ENCODE measurements around the gene XAB2. TPM values are rescaled to one million over a fixed set of nuclear protein-coding genes. Genes with fewer than 3 reads are reported as not detected.

The XAB2 gene
- total RNA-seq, 3 donors from 2014 or later: 41.3 to 49.0 (median 41.9) TPM

DNA sequence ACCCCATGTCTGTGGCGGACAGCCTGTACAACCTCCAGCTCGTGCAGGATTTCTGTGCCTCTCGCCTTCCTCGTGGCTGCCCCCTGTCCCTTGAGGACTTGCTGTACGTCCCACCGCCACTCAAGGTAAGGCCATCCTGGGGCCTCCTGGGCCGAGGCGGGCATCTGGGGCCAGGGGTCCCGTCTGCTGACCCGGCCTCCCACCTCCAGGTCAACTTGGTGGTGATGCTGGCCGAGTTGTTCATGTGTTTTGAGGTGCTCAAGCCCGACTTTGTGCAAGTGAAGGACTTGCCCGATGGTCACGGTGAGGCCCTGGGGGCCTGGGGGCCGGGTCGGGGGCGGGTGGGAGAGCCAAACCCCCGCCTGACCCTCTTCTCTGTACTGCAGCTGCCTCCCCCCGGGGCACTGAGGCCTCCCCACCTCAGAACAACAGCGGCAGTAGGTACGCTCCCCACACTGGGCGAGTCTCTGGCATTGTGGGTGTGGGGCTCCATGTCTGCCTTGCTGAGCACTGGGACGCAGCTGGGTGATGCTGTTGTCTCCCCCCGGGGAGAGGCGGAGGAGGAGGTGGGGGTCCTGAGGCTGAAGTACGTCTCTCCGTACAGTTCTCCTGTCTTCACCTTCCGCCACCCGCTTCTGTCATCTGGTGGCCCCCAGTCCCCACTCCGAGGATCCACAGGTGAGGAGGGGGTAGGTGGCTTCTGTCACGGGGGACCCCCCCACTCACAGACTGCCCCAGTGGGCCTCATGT, 18.7 kb downstream of the XAB2 start:
- H3K4me1 ChIP-seq: no peaks in the 10 kb centered on the region
- H3K36me3 ChIP-seq: no peaks in the 10 kb centered on the region
- no peak overlapping the region for H3K27ac ChIP-seq
- no peak overlapping the region for H3K4me3 ChIP-seq
- no peaks in the 10 kb centered on the region for H3K9me3 ChIP-seq
- intact Hi-C loops (cut with DNase I; ENCODE audit: low total_unique reads): loop anchor here (2.0 kb wide), 1 partner anchor 60 kb away; no protein-coding TSS in a partner anchor
- DNase-seq (ENCODE audit: low spot score in 2 of 2): no peak
- TF ChIP-seq POLR2AphosphoS5 (IDR thresholded peaks at IDR 0.05): no peak
- no peak for TF ChIP-seq POLR2A (IDR thresholded peaks at IDR 0.05)
- no peak for TF ChIP-seq CTCF (IDR thresholded peaks at IDR 0.05)
- H3K27me3 ChIP-seq: no peaks in the 10 kb centered on the region

- H3K4me1 ChIP-seq: no peaks in the 10 kb centered on the region
- no peak for DNase-seq (ENCODE audit: low spot score in 2 of 2)
- H3K36me3 ChIP-seq: no peaks in the 10 kb centered on the region
- H3K27me3 ChIP-seq: no peaks in the 10 kb centered on the region
- no peak overlapping the region for H3K4me3 ChIP-seq
- TF ChIP-seq POLR2A (IDR thresholded peaks at IDR 0.05) (no peak), POLR2AphosphoS5 (IDR thresholded peaks at IDR 0.05) (no peak), CTCF (IDR thresholded peaks at IDR 0.05) (no peak)
- intact Hi-C loops (cut with DNase I; ENCODE audit: low total_unique reads): no loop called here
- H3K9me3 ChIP-seq: no peaks in the 10 kb centered on the region
- no peak overlapping the region for H3K27ac ChIP-seq
Measured at GRCh38 chr19:7607874-7608560, 21.3 kb downstream of the XAB2 start.

DNA sequence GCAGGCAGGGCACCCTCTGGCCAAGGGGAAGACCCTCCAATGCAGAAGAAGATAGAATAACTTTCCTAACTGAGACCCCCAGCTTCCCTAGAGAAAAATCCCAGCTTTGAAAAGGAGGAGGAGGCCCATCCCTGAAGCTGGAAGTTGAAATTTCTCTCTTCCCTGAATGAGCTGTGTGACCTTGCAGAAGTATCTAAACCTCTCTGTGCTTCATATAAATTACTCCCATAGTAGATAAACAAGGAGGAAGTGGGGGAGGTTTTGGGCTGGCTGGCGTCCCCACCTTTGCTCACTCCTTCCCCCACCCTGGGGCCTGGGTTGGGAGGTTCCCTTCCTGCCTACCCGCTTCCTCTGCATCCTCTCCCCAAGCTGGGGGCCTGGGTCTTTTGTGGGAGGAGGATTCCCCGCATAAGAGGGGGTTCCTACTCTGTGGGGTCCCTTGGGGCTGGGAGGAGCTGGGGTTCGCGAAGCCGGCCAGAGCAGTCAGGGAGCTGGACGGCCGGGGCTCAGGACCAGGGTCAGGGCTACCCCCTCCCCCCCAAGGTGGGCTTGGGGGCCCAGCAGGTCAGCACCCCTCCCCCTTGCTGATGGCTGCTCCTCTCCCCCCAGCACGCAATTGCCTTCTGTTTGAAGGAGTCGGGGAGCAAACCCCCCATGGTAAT, 22.0 kb downstream of the XAB2 start:
- Histone ChIP-seq H3K27me3 (no peaks in the 10 kb centered on the region), H3K27ac (no peak overlapping the region), H3K9me3 (no peaks in the 10 kb centered on the region), H3K4me1 (no peaks in the 10 kb centered on the region), H3K36me3 (no peaks in the 10 kb centered on the region), H3K4me3 (no peak overlapping the region)
- DNase-seq (ENCODE audit: low spot score in 2 of 2): no peak
- intact Hi-C loops (cut with DNase I; ENCODE audit: low total_unique reads): no loop called here
- TF ChIP-seq POLR2A (IDR thresholded peaks at IDR 0.05) (no peak), POLR2AphosphoS5 (IDR thresholded peaks at IDR 0.05) (no peak), CTCF (IDR thresholded peaks at IDR 0.05) (no peak)

- no peaks in the 10 kb centered on the region for H3K9me3 ChIP-seq
- H3K36me3 ChIP-seq: no peaks in the 10 kb centered on the region
- DNase-seq (ENCODE audit: low spot score in 2 of 2): no peak
- H3K27ac ChIP-seq: no peak overlapping the region
- no peaks in the 10 kb centered on the region for H3K4me1 ChIP-seq
- H3K27me3 ChIP-seq: no peaks in the 10 kb centered on the region
- no peak overlapping the region for H3K4me3 ChIP-seq
- intact Hi-C loops (cut with DNase I; ENCODE audit: low total_unique reads): no loop called here
- TF ChIP-seq POLR2A (IDR thresholded peaks at IDR 0.05) (no peak), POLR2AphosphoS5 (IDR thresholded peaks at IDR 0.05) (no peak), CTCF (IDR thresholded peaks at IDR 0.05) (no peak)
Measured at GRCh38 chr19:7606289-7606688, 23.1 kb downstream of the XAB2 start.
